BE2C (cell line): ENCODE data around the gene BLMH.

Source experiments
- DNase-seq: peaks from one replicate; pipeline ENCODE4 v3.0.0-alpha.2; 2020
- H3K27me3 ChIP-seq: fragments of 250-450 bp; sonication (Bioruptor Pico); 2 replicates; pipeline ENCODE4 v1.5.1; 2020; ENCODE audit warnings: mild to moderate bottlenecking
- H3K36me3 ChIP-seq: fragments of 250-450 bp; sonication (Bioruptor Pico); 2 replicates; pipeline ENCODE4 v1.5.1; 2020; ENCODE audit warnings: mild to moderate bottlenecking
- H3K4me1 ChIP-seq: fragments of 250-450 bp; sonication (Bioruptor Pico); 2 replicates; pipeline ENCODE4 v1.5.1; 2020
- H3K4me3 ChIP-seq: 2 replicates; pipeline ENCODE4 v1.5.1; 2011; ENCODE audit warnings: low read depth, low read length
- H3K9me3 ChIP-seq: fragments of 250-450 bp; sonication (Bioruptor Pico); 2 replicates; pipeline ENCODE4 v1.5.1; 2020
- CTCF ChIP-seq: IDR thresholded peaks from 2 replicates; pipeline ENCODE4 v1.5.1; 2012; ENCODE audit warnings: mild to moderate bottlenecking, low read depth, low read length

BLMH gene

DNA sequence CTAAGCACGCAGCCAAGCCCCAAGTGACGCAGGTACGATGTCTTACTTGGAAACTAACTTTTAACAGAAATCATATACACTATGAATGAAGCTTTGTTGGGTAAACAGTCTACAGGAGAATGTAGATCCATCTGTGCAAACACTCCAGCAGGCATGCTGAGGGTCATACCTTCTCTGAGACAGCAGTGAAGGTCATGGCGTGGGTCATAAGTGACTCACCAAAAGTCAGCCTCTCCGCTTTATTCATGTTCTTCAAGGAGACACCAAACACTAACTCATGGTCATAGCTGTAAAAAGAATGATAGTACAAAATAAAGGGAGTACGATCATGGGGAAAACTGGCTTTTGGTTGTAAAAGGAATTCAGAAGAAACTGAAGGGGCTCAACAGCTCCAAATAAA, 20.6 kb downstream of the BLMH start:
- no peaks in the 10 kb centered on the region; the same call in 1 of the 2 replicates for H3K36me3 ChIP-seq

GRCh38 chr17:30267625-30268024, 24.1 kb downstream of the BLMH start:
- no peaks in the 10 kb centered on the region for H3K9me3 ChIP-seq
- no peak overlapping the region for H3K4me3 ChIP-seq
- no peaks in the 10 kb centered on the region for H3K4me1 ChIP-seq
- no peak for TF ChIP-seq CTCF
- H3K36me3 ChIP-seq = no peaks in the 10 kb centered on the region; the same call in 1 of the 2 replicates
- no peak for DNase-seq
- H3K27me3 ChIP-seq = no peaks in the 10 kb centered on the region

More for the DNA sequence above, 20.6 kb downstream of the BLMH start:
- H3K4me3 ChIP-seq = no peak overlapping the region
- H3K4me1 ChIP-seq = no peaks in the 10 kb centered on the region
- no peaks in the 10 kb centered on the region for H3K27me3 ChIP-seq
- no peak for TF ChIP-seq CTCF
- no peaks in the 10 kb centered on the region for H3K9me3 ChIP-seq
- no peak for DNase-seq

GRCh38 chr17:30263552-30264333, 28.0 kb downstream of the BLMH start:
- no peak for DNase-seq
- H3K36me3 ChIP-seq = no peaks in the 10 kb centered on the region; the same call in 1 of the 2 replicates
- no peak for TF ChIP-seq CTCF

DNA sequence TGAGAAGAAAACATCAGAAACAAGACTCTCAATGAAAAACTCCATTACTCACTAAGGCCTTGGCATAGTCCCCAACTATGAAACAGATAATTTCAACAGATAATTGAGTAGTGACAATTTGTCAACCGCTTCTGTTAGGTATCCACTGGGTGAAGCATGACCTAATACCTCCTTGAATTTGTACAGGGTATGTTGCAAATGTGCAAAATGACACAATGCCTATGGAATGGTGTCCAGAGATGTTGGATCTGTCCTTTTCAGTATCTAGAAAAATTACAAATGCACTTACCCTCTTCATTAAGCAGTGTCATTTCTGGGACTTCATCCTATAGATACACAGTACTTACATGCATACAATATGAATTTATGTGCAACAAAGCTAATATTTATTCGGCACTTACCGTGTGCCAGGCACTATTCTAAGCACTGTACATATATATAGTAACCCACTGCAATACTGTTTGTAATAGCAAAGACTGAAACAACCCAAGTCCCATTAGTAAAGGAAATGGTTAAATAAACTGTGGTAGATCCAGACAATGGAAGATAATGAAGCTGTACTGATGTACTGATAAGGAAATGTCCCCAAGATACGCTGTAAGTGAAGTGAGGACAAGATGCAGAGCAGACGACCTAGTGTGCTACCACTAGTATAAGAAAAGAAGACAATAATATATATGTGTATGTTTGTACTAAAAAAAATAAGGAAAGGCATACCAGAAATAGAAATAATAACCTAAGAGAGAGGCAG, 34.8 kb downstream of the BLMH start:
- no peak for DNase-seq
- no peaks in the 10 kb centered on the region for H3K36me3 ChIP-seq
- H3K4me1 ChIP-seq = no peaks in the 10 kb centered on the region; the same call in 1 of the 2 replicates
- H3K4me3 ChIP-seq = no peak overlapping the region
- H3K9me3 ChIP-seq = no peaks in the 10 kb centered on the region
- TF ChIP-seq CTCF = no peak
- no peaks in the 10 kb centered on the region for H3K27me3 ChIP-seq

More at GRCh38 chr17:30263552-30264333, 28.0 kb downstream of the BLMH start:
- no peaks in the 10 kb centered on the region for H3K4me1 ChIP-seq
- H3K9me3 ChIP-seq = no peaks in the 10 kb centered on the region
- H3K4me3 ChIP-seq = no peak overlapping the region
- H3K27me3 ChIP-seq = no peaks in the 10 kb centered on the region

GRCh38 chr17:30254150-30254549, 37.6 kb downstream of the BLMH start:
- no peaks in the 10 kb centered on the region for H3K27me3 ChIP-seq
- no peak for TF ChIP-seq CTCF
- H3K36me3 ChIP-seq = no peaks in the 10 kb centered on the region

More at GRCh38 chr17:30254150-30254549, 37.6 kb downstream of the BLMH start:
- DNase-seq = no peak
- Histone ChIP-seq H3K4me1 (no peaks in the 10 kb centered on the region; the same call in 1 of the 2 replicates), H3K4me3 (no peak overlapping the region), H3K9me3 (no peaks in the 10 kb centered on the region)
